PFSK-1 (cell line): Measurements from ENCODE around the gene HJURP.

Experiments
- FOXP2 ChIP-seq: optimal IDR thresholded peaks from 2 replicates; pipeline ENCODE3; 2011; ENCODE audit warnings: borderline replicate concordance, control low read depth, inconsistent platforms; ENCODE audit not compliant: insufficient read depth; ENCODE audit errors: extremely low read length, extremely low read depth
- POLR2AphosphoS5 ChIP-seq: IDR thresholded peaks from 2 replicates; pipeline ENCODE4 v1.6.1; 2012; ENCODE audit warnings: low read depth, mild to moderate bottlenecking, control low read depth, low read length, moderate library complexity
- REST ChIP-seq, 2 experiments: IDR thresholded peaks; 2 replicates each; pipeline versions ENCODE4 v1.6.1 to v1.8.0; 2011 to 2012; ENCODE audit warnings: low read depth in 2 of 2, low read length in 2 of 2, control low read depth in 1 of 2, inconsistent platforms in 1 of 2, mild to moderate bottlenecking in 1 of 2, moderate library complexity in 1 of 2; ENCODE audit not compliant: insufficient read depth in 1 of 2
- SIN3A ChIP-seq: IDR thresholded peaks from 2 replicates; pipeline ENCODE4 v1.6.1; 2012; ENCODE audit warnings: mild to moderate bottlenecking, low read length, moderate library complexity, borderline replicate concordance; ENCODE audit not compliant: insufficient read depth
- TAF1 ChIP-seq: IDR thresholded peaks from 2 replicates; pipeline ENCODE4 v1.6.1; 2012; ENCODE audit warnings: low read length, control low read depth, borderline replicate concordance; ENCODE audit not compliant: insufficient read depth

Gene HJURP

GRCh38 chr2:233839447-233839820 lies 14.9 kb downstream of the HJURP start:
- no peak for TF ChIP-seq SIN3A

- TF ChIP-seq POLR2AphosphoS5 (no peak), TAF1 (no peak), REST (IDR thresholded peaks at IDR 0.05; ENCODE audit: insufficient read depth in 1 of 2, low read depth in 2 of 2, low read length in 2 of 2) (no peak), FOXP2 (no peak), SIN3A (no peak)
These were observed 15.4 kb downstream of the HJURP start for GRCh38 chr2:233838726-233839446.

- TF ChIP-seq POLR2AphosphoS5 (no peak), SIN3A (no peak), REST (IDR thresholded peaks at IDR 0.05; ENCODE audit: insufficient read depth in 1 of 2, low read depth in 2 of 2, low read length in 2 of 2) (no peak), TAF1 (no peak)
These were observed 16.1 kb downstream of the HJURP start for GRCh38 chr2:233838251-233838650.

GRCh38 chr2:233837694-233838229 lies 16.6 kb downstream of the HJURP start:
- TF ChIP-seq POLR2AphosphoS5 (no peak), TAF1 (no peak), SIN3A (no peak), FOXP2 (no peak), REST (IDR thresholded peaks at IDR 0.05; ENCODE audit: insufficient read depth in 1 of 2, low read depth in 2 of 2, low read length in 2 of 2) (no peak)

GRCh38 chr2:233836359-233836758 lies 18.0 kb downstream of the HJURP start:
- TF ChIP-seq POLR2AphosphoS5 (no peak), TAF1 (no peak), REST (IDR thresholded peaks at IDR 0.05; ENCODE audit: insufficient read depth in 1 of 2, low read depth in 2 of 2, low read length in 2 of 2) (no peak), SIN3A (no peak), FOXP2 (no peak)
